Stimulated activated CD8-positive, alpha-beta memory T cell treated with anti-CD3 and anti-CD28 coated beads, Interleukin-2, amount 100 ng/mL, for 1 hour (primary cell): ENCODE results near the gene NCOA3.

Source experiments
- DNase-seq, 2 donors: peaks; one replicate each; pipeline ENCODE4 v3.0.0-alpha.2; 2020; ENCODE audit warnings: low read depth in 2 of 2

The NCOA3 gene

GRCh38 chr20:47664744-47665143 lies 163.1 kb downstream of the NCOA3 start:
- no peak for DNase-seq

GRCh38 chr20:47665221-47665991 lies 163.7 kb downstream of the NCOA3 start:
- DNase-seq, result no peak

- DNase-seq, result no peak
These were observed 164.6 kb downstream of the NCOA3 start for GRCh38 chr20:47666304-47666703.

GRCh38 chr20:47667086-47667485 lies 165.4 kb downstream of the NCOA3 start:
- DNase-seq, result no peak

GRCh38 chr20:47667531-47668312 lies 166.0 kb downstream of the NCOA3 start:
- DNase-seq, result no peak

GRCh38 chr20:47668313-47669151 lies 166.8 kb downstream of the NCOA3 start:
- DNase-seq, result no peak

GRCh38 chr20:47669152-47669425 lies 167.4 kb downstream of the NCOA3 start:
- no peak for DNase-seq

- no peak for DNase-seq
These were observed 167.8 kb downstream of the NCOA3 start for GRCh38 chr20:47669489-47669888.

GRCh38 chr20:47669927-47670890 lies 168.5 kb downstream of the NCOA3 start:
- DNase-seq, result no peak

- DNase-seq, result no peak
These were observed 169.2 kb downstream of the NCOA3 start for GRCh38 chr20:47670913-47671312.

GRCh38 chr20:47672166-47672565 lies 170.5 kb downstream of the NCOA3 start:
- no peak for DNase-seq

GRCh38 chr20:47672886-47673670 lies 171.4 kb downstream of the NCOA3 start:
- DNase-seq, result no peak

- DNase-seq, result no peak
These were observed 171.9 kb downstream of the NCOA3 start for GRCh38 chr20:47673671-47673955.

GRCh38 chr20:47674145-47674544 lies 172.5 kb downstream of the NCOA3 start:
- DNase-seq, result no peak

GRCh38 chr20:47674686-47675085 lies 173.0 kb downstream of the NCOA3 start:
- DNase-seq, result no peak

GRCh38 chr20:47675190-47676142 lies 173.8 kb downstream of the NCOA3 start:
- no peak for DNase-seq

GRCh38 chr20:47676219-47676721 lies 174.6 kb downstream of the NCOA3 start:
- no peak for DNase-seq

- DNase-seq, result no peak
These were observed 175.4 kb downstream of the NCOA3 start for GRCh38 chr20:47676912-47677634.
